Peyer's patch (tissue), 4 donors: ENCODE data around the gene PPP1R9B. TPM values are rescaled to one million over a fixed set of nuclear protein-coding genes. Genes with fewer than 3 reads are reported as not detected.
A peak's percentile ranks its signal among the peaks of the same experiment; 100 is the strongest.

ENCODE experiments used
- DNase-seq, 3 donors: peaks; one replicate each; pipeline ENCODE4 v3.0.0-alpha.2; 2017 to 2019
- H3K27ac ChIP-seq, 4 donors: fragments of 200-600 bp; sonication (generic); one replicate each; pipeline ENCODE4 v1.5.1; 2016 to 2019
- H3K27me3 ChIP-seq, 2 donors: fragments of 200-600 bp; sonication (generic); one replicate each; pipeline ENCODE4 v1.5.1; 2019
- H3K36me3 ChIP-seq, 3 donors: fragments of 200-600 bp; sonication (generic); one replicate each; pipeline ENCODE4 v1.5.1; 2016 to 2019
- H3K4me1 ChIP-seq, 4 donors: fragments of 200-600 bp; sonication (generic); one replicate each; pipeline ENCODE4 v1.5.1; 2016 to 2019
- H3K4me3 ChIP-seq, 4 donors: fragments of 200-600 bp; sonication (generic); 1 replicate in 3 of 4; 2 replicates in 1 of 4; pipeline ENCODE4 v1.5.1; 2016 to 2019; ENCODE audit warnings: mild to moderate bottlenecking in 1 of 4
- H3K9me3 ChIP-seq, 4 donors: fragments of 200-600 bp; sonication (generic); one replicate each; pipeline ENCODE4 v1.5.1; 2016 to 2019; ENCODE audit warnings: mild to moderate bottlenecking in 1 of 4
- POLR2A ChIP-seq, 2 donors: fragments of 450-650 bp; IDR thresholded peaks; one replicate each; pipeline ENCODE4 v1.5.1; 2017; ENCODE audit warnings: antibody characterized with exemption in 2 of 2, mild to moderate bottlenecking in 2 of 2, moderate library complexity in 2 of 2
- total RNA-seq, 4 donors: library from RNA; depleted of rRNA; stranded (reverse); fragments of >200 nt; gene quantifications; one replicate each; pipeline ENCODE4 v1.1.0, GENCODE V29; 2016
- TF ChIP-seq, protein P1 (sequence below), 6 experiments: fragments of 450-650 bp in 4 of 6; fragments of 200-600 bp in 2 of 6; sonication (generic) in 1 of 6; IDR thresholded peaks; one replicate each; pipeline ENCODE4 v1.5.1; 2017 to 2019; ENCODE audit warnings: antibody characterized with exemption in 6 of 6, mild to moderate bottlenecking in 3 of 6, moderate library complexity in 1 of 6

PPP1R9B gene
- total RNA-seq, 4 donors from 2014 or later = 18.0 to 40.4 (median 32.9) TPM

DNA sequence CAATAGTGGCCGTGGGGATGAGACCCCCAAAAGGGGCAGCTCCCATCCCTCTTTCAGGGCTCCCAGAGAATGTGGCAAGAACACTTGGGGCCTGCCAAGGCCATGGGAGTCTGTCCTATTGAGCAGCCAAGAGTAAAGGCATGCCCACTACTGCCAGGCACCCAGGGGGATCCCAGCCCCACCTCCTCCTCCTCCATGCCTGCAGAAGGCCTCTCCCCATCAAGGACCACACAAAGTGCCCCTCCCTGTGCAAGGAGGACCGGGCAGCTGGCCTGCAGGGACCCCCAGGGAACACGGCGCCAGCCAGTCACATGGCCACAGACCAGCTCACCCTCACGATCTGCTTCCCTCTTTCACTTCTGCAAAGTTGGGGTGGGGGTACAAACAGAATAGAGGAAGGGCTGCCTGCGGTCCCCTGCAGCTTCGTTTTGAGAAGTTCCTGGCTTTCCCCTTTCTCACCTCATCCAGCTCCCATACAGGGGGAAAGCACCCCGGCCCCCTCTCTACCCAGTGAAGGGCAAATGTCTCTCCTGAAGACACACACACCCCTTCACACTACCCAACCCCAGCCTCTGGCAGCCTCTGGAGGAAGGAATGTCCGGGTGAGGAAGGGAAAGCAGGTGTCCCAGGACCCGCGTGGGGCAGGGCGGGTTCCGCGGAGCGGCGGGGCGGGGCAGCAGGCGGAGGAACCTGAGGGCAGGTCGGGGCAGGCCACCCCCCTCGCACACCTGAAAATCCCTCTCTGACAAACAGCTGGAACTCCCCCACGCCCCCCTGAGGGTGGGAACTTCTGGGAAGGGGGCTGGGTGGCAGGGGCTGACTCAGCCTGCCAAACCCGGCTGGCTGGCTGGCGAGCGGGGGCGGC lies 2.0 kb downstream of the PPP1R9B start:
- DNase-seq = peak; percentile 87 to 90 (median 89)
- peaks cover 0 to 22% (median 0%) of the 10 kb centered on the region in 3 donors for H3K36me3 ChIP-seq
- no peaks in the 10 kb centered on the region for H3K9me3 ChIP-seq
- TF ChIP-seq, protein P1, sequence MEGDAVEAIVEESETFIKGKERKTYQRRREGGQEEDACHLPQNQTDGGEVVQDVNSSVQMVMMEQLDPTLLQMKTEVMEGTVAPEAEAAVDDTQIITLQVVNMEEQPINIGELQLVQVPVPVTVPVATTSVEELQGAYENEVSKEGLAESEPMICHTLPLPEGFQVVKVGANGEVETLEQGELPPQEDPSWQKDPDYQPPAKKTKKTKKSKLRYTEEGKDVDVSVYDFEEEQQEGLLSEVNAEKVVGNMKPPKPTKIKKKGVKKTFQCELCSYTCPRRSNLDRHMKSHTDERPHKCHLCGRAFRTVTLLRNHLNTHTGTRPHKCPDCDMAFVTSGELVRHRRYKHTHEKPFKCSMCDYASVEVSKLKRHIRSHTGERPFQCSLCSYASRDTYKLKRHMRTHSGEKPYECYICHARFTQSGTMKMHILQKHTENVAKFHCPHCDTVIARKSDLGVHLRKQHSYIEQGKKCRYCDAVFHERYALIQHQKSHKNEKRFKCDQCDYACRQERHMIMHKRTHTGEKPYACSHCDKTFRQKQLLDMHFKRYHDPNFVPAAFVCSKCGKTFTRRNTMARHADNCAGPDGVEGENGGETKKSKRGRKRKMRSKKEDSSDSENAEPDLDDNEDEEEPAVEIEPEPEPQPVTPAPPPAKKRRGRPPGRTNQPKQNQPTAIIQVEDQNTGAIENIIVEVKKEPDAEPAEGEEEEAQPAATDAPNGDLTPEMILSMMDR (IDR thresholded peaks at IDR 0.05) = peak in 3 of 6 experiments; percentile 31 to 40 (median 39)
- no peak for TF ChIP-seq POLR2A (IDR thresholded peaks at IDR 0.05)
- no peaks in the 10 kb centered on the region for H3K27me3 ChIP-seq
- peaks cover 8 to 66% (median 28%) of the 10 kb centered on the region in 4 donors for H3K4me1 ChIP-seq
- peak overlapping the region; percentile 86 to 99 (median 96) for H3K27ac ChIP-seq
- H3K4me3 ChIP-seq = peak overlapping the region; percentile 90 to 98 (median 92)

DNA sequence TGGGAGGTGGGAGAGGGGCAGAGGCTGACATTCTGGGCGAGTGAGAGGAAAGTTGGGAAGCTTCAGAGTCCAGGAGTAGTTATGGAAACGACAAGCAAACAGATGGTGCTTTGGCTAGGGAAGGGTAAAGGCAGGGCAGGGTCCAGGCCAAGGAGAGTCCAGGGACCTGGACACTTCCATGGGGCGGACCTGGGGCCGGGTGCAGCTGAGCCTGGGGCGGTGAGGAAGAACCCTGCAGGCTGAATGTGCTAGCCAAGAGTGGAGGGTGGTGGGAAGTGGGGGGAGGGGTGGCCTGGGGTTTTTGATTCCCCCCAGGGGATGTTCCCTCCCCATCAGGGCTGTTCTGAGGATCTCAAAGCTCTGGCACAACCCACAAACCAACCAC lies 2.6 kb downstream of the PPP1R9B start:
- Histone ChIP-seq H3K9me3 (no peaks in the 10 kb centered on the region), H3K4me1 (peaks cover 8 to 60% (median 31%) of the 10 kb centered on the region in 4 donors), H3K27ac (peak overlapping the region; percentile 86 to 99 (median 96)), H3K4me3 (peak overlapping the region; percentile 90 to 98 (median 92)), H3K27me3 (no peaks in the 10 kb centered on the region), H3K36me3 (peaks cover 0 to 28% (median 0%) of the 10 kb centered on the region in 3 donors)
- peak; percentile 44 to 82 (median 74) for DNase-seq
- TF ChIP-seq, protein P1 (IDR thresholded peaks at IDR 0.05) = no peak

DNA sequence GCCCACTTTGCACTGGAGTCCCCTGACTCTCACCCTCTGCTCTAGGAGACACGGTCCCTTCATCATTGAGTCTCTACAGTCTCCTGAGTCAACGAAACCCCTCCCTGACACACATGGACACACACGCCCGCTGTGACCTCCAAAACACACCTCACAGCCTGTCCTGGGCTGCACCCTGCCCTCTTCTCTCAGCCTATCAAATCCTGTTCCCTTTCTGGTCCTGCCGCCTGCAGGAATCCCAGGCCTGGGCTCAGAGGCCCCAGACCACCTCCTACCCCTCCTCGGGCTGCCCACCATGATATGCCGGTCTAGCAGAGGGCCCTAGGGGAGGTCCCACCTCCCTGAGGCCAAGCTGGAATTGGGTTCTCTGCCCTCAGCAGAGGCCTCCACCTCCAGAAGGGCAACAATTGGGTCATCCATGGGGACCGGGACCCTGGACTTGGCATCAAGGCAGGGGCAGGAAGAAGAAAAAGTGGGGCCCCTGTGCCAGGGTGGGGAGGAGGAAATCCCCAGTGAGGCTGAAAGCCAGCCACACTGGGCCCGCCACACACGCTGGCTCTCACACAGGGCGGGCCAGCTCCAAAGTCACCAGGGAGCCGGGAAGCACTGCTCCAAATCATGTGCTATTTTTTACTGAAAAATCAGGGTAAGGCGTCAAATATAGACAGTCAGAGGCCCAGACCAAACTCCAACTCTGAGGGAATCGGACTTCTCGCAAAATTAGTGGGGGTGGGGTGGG lies 3.4 kb downstream of the PPP1R9B start:
- peak overlapping the region; percentile 86 to 99 (median 96) for H3K27ac ChIP-seq
- H3K36me3 ChIP-seq = peaks cover 0 to 35% (median 0%) of the 10 kb centered on the region in 3 donors
- H3K9me3 ChIP-seq = no peaks in the 10 kb centered on the region
- H3K4me1 ChIP-seq = peaks cover 5 to 53% (median 35%) of the 10 kb centered on the region in 4 donors
- TF ChIP-seq, protein P1 (IDR thresholded peaks at IDR 0.05) = no peak
- TF ChIP-seq POLR2A (IDR thresholded peaks at IDR 0.05) = no peak
- H3K27me3 ChIP-seq = no peaks in the 10 kb centered on the region
- DNase-seq = peak in 2 of 3 donors; percentile 46 to 59
- H3K4me3 ChIP-seq = peak overlapping the region; percentile 90 to 98 (median 92)

DNA sequence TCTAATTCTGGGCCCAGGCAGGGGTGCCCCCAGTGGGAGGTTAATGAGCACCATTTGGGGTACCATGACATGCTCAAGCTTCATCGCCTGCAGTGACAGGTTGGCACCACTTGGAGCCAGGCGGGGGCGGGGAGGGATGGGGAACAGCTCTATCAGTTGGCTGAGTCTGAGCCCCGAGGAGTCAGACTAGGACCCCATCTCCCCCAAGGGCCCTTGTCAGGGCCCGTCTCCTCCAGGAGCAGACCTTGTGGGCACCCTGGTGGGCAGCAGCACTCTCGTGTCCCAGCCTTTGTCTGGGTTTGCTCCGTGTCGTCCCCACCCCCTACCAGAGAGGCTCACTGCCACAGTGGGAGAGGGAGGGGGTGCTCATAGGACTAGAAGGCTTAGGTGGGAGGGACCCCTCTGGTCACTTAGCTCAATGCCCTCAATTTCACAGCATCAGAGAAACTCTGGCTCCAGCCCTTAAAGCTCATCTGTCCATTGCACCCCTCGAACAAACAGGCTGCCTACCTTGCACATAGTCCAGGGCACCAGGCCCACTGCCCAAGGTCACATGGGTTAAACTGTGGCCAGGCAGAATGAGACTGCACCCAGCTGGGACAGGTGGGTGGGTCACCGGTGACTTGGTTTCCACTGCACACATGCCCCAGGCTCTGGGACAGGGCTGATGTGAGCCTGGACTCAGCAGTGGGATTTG lies 4.1 kb downstream of the PPP1R9B start:
- no peaks in the 10 kb centered on the region for H3K27me3 ChIP-seq
- H3K9me3 ChIP-seq = no peaks in the 10 kb centered on the region
- no peak for TF ChIP-seq POLR2A (IDR thresholded peaks at IDR 0.05)
- TF ChIP-seq, protein P1 (IDR thresholded peaks at IDR 0.05) = peak in 3 of 6 experiments; percentile 4 to 21 (median 19)
- H3K4me1 ChIP-seq = peaks cover 5 to 49% (median 35%) of the 10 kb centered on the region in 4 donors
- H3K36me3 ChIP-seq = peaks cover 0 to 41% (median 0%) of the 10 kb centered on the region in 3 donors
- peak overlapping the region in 3 of 4 donors; percentile 0 to 99 (median 97) for H3K27ac ChIP-seq
- peak in 2 of 3 donors; percentile 49 to 52 for DNase-seq
- H3K4me3 ChIP-seq = peak overlapping the region; percentile 90 to 98 (median 92)
